Measurements from ENCODE around the gene PIK3R6.

The PIK3R6 gene

DNA sequence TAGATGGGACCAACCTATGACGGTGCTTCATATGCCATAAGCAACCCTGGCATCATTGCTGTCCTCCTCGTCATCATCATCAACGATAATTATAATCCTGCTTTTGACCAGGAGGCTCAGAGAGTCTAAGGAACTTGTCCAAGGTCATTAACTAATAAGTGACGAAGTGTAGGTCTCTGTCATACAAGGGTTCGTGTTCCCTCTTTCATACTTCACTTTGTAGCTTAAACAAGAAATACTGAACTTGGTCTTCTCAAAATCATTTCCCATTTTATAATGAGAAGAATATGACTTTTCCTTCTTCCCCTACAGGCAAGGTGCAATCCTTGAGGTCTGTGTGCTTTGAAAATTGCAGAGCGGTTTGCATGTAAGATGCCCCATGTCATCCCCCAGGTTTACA lies 31.2 kb upstream of the PIK3R6 start:
- Mint-ChIP-seq H3K36me3 (ENCODE audit: low read depth) (peaks cover 67% of the 10 kb centered on the region), H3K4me1 (ENCODE audit: low read depth) (peaks cover 61% of the 10 kb centered on the region), H3K4me3 (peak overlapping the region; percentile 58), H3K27ac (peak overlapping the region; percentile 88), H3K9me3 (no peaks in the 10 kb centered on the region), H3K27me3 (ENCODE audit: low read depth) (no peaks in the 10 kb centered on the region)

GRCh38 chr17:8898126-8898525 lies 30.7 kb upstream of the PIK3R6 start:
- Mint-ChIP-seq H3K36me3 (ENCODE audit: low read depth) (peaks cover 68% of the 10 kb centered on the region), H3K4me1 (ENCODE audit: low read depth) (peaks cover 63% of the 10 kb centered on the region), H3K4me3 (no peak overlapping the region), H3K9me3 (no peaks in the 10 kb centered on the region), H3K27ac (peak overlapping the region; percentile 8), H3K27me3 (ENCODE audit: low read depth) (no peaks in the 10 kb centered on the region)

GRCh38 chr17:8896641-8897635 lies 29.5 kb upstream of the PIK3R6 start:
- Mint-ChIP-seq H3K27ac (peak overlapping the region; percentile 6), H3K27me3 (ENCODE audit: low read depth) (no peaks in the 10 kb centered on the region), H3K4me1 (ENCODE audit: low read depth) (peaks cover 73% of the 10 kb centered on the region), H3K4me3 (no peak overlapping the region), H3K36me3 (ENCODE audit: low read depth) (peaks cover 77% of the 10 kb centered on the region), H3K9me3 (no peaks in the 10 kb centered on the region)

GRCh38 chr17:8896087-8896486 lies 28.6 kb upstream of the PIK3R6 start:
- peaks cover 66% of the 10 kb centered on the region for H3K4me1 Mint-ChIP-seq (ENCODE audit: low read depth)
- no peak overlapping the region for H3K27ac Mint-ChIP-seq
- no peak overlapping the region for H3K4me3 Mint-ChIP-seq
- H3K9me3 Mint-ChIP-seq: no peaks in the 10 kb centered on the region
- peaks cover 70% of the 10 kb centered on the region for H3K36me3 Mint-ChIP-seq (ENCODE audit: low read depth)
- no peaks in the 10 kb centered on the region for H3K27me3 Mint-ChIP-seq (ENCODE audit: low read depth)

GRCh38 chr17:8894673-8895578 lies 27.5 kb upstream of the PIK3R6 start:
- H3K4me3 Mint-ChIP-seq: no peak overlapping the region

DNA sequence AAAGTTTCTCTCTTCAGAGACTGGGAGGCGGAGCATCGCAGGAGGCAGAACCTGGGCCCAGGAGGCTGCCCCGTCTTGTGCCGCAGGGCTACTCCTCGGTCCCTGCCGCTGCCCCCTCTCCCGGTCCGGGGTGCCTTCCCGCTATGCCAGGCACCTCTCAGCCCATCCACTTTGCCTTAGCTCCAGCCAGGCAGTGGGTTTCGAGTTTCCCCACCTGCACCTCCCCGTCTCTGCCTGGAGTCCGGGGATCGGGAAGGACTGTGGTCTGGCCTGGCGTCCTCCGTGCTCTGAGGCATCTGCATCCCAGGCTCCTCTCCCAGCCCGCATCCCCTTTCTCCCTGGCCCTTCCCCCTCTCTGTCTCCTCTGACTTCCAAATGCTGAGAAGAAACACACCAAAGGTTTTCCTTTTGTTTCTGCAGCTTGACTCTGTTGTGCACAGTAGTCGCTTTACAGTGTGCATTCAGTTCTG lies 26.8 kb upstream of the PIK3R6 start:
- Mint-ChIP-seq H3K27ac (no peak overlapping the region), H3K4me1 (ENCODE audit: low read depth) (peaks cover 52% of the 10 kb centered on the region), H3K4me3 (no peak overlapping the region), H3K36me3 (ENCODE audit: low read depth) (peaks cover 61% of the 10 kb centered on the region), H3K27me3 (ENCODE audit: low read depth) (no peaks in the 10 kb centered on the region), H3K9me3 (no peaks in the 10 kb centered on the region)

More at GRCh38 chr17:8894673-8895578, 27.5 kb upstream of the PIK3R6 start:
- peak overlapping the region; percentile 46 for H3K27ac Mint-ChIP-seq
- peaks cover 61% of the 10 kb centered on the region for H3K36me3 Mint-ChIP-seq (ENCODE audit: low read depth)
- no peaks in the 10 kb centered on the region for H3K27me3 Mint-ChIP-seq (ENCODE audit: low read depth)
- no peaks in the 10 kb centered on the region for H3K9me3 Mint-ChIP-seq
- peaks cover 57% of the 10 kb centered on the region for H3K4me1 Mint-ChIP-seq (ENCODE audit: low read depth)

- Mint-ChIP-seq H3K4me3 (no peak overlapping the region), H3K27ac (no peak overlapping the region), H3K4me1 (ENCODE audit: low read depth) (peaks cover 48% of the 10 kb centered on the region), H3K27me3 (ENCODE audit: low read depth) (no peaks in the 10 kb centered on the region), H3K36me3 (ENCODE audit: low read depth) (peaks cover 57% of the 10 kb centered on the region), H3K9me3 (no peaks in the 10 kb centered on the region)
Observed at GRCh38 chr17:8893621-8894201, 26.2 kb upstream of the PIK3R6 start.

DNA sequence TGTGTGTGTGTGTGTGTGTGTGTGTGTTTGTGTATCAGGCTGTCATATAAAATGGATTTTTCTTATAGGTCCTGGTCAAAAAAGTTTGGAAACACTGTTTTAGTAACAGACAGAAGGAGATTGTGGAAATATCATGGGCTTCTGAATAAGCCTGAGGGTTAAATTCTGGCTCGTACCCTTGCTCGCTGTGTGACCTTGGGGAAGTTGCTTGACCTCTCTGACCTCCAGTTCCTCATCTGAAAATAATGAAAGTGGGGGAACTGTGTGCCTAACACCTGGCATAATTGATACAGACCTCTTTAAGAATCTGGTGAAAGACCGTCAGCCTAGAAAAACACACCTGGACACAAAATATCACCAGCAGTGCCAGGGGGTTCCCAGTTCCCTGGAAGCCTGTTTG lies 25.6 kb upstream of the PIK3R6 start:
- Mint-ChIP-seq H3K4me1 (ENCODE audit: low read depth) (peaks cover 41% of the 10 kb centered on the region), H3K27me3 (ENCODE audit: low read depth) (no peaks in the 10 kb centered on the region), H3K9me3 (no peaks in the 10 kb centered on the region), H3K36me3 (ENCODE audit: low read depth) (peaks cover 52% of the 10 kb centered on the region), H3K4me3 (no peak overlapping the region), H3K27ac (no peak overlapping the region)

GRCh38 chr17:8892338-8892690 lies 24.8 kb upstream of the PIK3R6 start:
- peak overlapping the region; percentile 67 for H3K27ac Mint-ChIP-seq
- peaks cover 37% of the 10 kb centered on the region for H3K4me1 Mint-ChIP-seq (ENCODE audit: low read depth)
- H3K27me3 Mint-ChIP-seq (ENCODE audit: low read depth): no peaks in the 10 kb centered on the region
- no peak overlapping the region for H3K4me3 Mint-ChIP-seq
- H3K36me3 Mint-ChIP-seq (ENCODE audit: low read depth): peaks cover 47% of the 10 kb centered on the region
- no peaks in the 10 kb centered on the region for H3K9me3 Mint-ChIP-seq

DNA sequence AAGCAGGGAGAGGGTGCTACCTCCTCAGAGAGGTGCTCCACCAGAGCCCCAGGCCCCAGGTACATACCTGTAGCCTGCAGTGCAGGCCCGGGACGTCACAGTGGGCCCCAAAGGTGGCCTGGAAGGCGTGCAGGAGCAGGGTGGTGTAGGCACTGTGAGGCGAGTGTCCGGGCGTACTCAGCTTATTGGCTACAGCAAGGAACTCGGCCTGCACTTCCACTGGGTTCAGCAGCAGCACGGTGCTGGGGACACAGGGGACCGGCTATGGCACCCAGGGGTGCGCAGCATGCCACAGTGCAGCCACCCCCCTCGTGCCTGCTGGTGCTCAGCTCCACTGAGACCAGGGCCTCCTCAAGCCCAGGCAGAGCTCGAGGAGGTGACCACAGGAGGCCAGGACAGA lies 23.2 kb upstream of the PIK3R6 start:
- no peaks in the 10 kb centered on the region for H3K9me3 Mint-ChIP-seq
- no peaks in the 10 kb centered on the region for H3K27me3 Mint-ChIP-seq (ENCODE audit: low read depth)
- H3K27ac Mint-ChIP-seq: no peak overlapping the region
- peaks cover 44% of the 10 kb centered on the region for H3K36me3 Mint-ChIP-seq (ENCODE audit: low read depth)
- no peak overlapping the region for H3K4me3 Mint-ChIP-seq
- peaks cover 26% of the 10 kb centered on the region for H3K4me1 Mint-ChIP-seq (ENCODE audit: low read depth)

- Mint-ChIP-seq H3K27me3 (ENCODE audit: low read depth) (no peaks in the 10 kb centered on the region), H3K9me3 (no peaks in the 10 kb centered on the region), H3K36me3 (ENCODE audit: low read depth) (peaks cover 38% of the 10 kb centered on the region), H3K27ac (no peak overlapping the region), H3K4me3 (no peak overlapping the region), H3K4me1 (ENCODE audit: low read depth) (peaks cover 18% of the 10 kb centered on the region)
Observed at GRCh38 chr17:8889458-8890210, 22.2 kb upstream of the PIK3R6 start.

GRCh38 chr17:8888704-8889302 lies 21.3 kb upstream of the PIK3R6 start:
- H3K4me3 Mint-ChIP-seq: no peak overlapping the region
- H3K9me3 Mint-ChIP-seq: no peaks in the 10 kb centered on the region
- peaks cover 44% of the 10 kb centered on the region for H3K36me3 Mint-ChIP-seq (ENCODE audit: low read depth)
- peaks cover 16% of the 10 kb centered on the region for H3K4me1 Mint-ChIP-seq (ENCODE audit: low read depth)
- H3K27ac Mint-ChIP-seq: no peak overlapping the region
- H3K27me3 Mint-ChIP-seq (ENCODE audit: low read depth): no peaks in the 10 kb centered on the region

DNA sequence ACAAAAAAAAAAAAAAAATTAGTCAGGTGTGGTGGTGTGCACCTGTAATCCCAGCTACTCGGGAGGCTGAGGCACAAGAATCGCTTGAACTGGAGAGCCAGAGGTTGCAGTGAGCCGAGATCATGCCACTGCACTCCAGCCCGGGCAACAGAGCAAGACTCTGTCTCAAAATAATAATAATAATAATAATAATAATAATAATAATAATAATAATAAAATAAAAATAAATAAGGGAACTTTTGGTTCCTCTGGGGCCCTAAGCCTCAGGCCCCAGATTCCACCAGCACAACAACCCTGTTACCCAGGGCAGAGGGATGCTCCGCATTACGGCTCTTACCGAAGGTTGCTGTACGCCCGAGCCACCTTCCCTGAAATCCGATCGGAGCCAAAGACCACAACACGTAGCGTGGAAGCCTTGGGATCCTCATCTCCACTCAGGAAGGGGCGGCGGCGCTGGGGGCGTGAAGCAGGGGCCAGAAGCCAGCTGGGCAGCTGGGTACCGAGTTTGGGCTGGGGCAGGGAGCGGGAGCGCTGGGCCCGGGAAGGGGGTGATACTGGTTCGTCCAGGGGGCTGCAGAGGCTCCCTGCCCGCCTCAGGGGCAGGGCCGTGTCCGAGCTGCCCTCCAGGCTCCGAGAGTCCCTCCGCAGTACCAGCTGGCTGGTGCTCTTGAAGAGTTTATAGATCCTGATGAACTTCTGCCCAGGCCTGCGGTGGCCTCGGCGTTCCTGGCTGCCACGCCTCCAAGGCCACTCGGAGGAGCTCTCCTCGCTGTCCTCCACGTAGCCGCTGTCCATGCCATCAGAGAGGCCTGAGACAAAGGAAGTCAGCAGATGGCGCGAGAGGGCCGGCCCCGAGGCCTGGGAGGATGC lies 20.6 kb upstream of the PIK3R6 start:
- H3K4me3 Mint-ChIP-seq: no peak overlapping the region
- no peak overlapping the region for H3K27ac Mint-ChIP-seq
- no peaks in the 10 kb centered on the region for H3K27me3 Mint-ChIP-seq (ENCODE audit: low read depth)
- no peaks in the 10 kb centered on the region for H3K9me3 Mint-ChIP-seq
- peaks cover 13% of the 10 kb centered on the region for H3K4me1 Mint-ChIP-seq (ENCODE audit: low read depth)
- peaks cover 47% of the 10 kb centered on the region for H3K36me3 Mint-ChIP-seq (ENCODE audit: low read depth)

All from T-helper 1 cell treated with Interleukin-12 subunit alpha and Interleukin-12 subunit beta and Interleukin-4 antibody, amounts not matched to agents 30 μg/mL and 1 μg/mL, for 36 hours (primary cell).